OCI-LY7 (cell line): ENCODE results near the gene TAF4.

Source experiments
- EZH2phosphoT487 ChIP-seq: fragments of 200-600 bp; sonication (generic); IDR thresholded peaks from 2 replicates; pipeline ENCODE4 v1.6.1; 2018; ENCODE audit warnings: low read depth, borderline replicate concordance, mild to moderate bottlenecking, mixed run types, antibody characterized with exemption, low read length, moderate library complexity, mixed read lengths
- TF ChIP-seq, protein P1 (sequence below): fragments of 200-600 bp; sonication (generic); conservative IDR thresholded peaks from 2 replicates; pipeline ENCODE4 v1.5.1; 2014; ENCODE audit warnings: mild to moderate bottlenecking, antibody characterized with exemption, low read length, moderate library complexity, mixed read lengths

DNA sequence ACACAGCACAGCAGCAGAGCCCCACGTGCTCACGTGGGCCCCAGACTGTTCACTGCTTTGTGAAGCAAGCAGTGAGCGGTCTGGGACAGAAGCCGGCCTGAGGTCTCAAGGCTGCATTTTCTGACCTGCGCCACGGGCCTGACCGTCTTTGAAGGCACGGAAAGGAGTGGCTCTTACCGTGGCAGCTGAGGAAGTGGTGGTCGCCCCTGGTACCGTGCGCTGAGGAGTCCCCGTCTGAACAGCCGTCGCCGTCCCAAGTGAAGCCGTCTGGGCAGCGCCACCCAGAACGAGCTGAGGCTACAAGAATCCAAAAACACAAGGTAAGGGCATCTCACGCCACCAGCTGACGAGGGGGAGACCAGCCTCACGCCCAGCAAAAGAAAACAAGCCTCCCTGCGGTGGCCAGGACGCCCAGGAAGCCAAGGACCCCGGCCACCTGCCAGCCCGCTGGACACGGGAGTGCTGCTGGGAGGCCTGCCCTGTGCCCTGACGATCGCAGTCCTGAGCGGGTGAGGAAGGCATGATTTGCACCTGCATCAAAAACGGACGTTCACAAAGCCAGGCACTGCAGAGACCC, 55.7 kb downstream of the TAF4 start:
- TF ChIP-seq EZH2phosphoT487, result no peak
- TF ChIP-seq, protein P1, sequence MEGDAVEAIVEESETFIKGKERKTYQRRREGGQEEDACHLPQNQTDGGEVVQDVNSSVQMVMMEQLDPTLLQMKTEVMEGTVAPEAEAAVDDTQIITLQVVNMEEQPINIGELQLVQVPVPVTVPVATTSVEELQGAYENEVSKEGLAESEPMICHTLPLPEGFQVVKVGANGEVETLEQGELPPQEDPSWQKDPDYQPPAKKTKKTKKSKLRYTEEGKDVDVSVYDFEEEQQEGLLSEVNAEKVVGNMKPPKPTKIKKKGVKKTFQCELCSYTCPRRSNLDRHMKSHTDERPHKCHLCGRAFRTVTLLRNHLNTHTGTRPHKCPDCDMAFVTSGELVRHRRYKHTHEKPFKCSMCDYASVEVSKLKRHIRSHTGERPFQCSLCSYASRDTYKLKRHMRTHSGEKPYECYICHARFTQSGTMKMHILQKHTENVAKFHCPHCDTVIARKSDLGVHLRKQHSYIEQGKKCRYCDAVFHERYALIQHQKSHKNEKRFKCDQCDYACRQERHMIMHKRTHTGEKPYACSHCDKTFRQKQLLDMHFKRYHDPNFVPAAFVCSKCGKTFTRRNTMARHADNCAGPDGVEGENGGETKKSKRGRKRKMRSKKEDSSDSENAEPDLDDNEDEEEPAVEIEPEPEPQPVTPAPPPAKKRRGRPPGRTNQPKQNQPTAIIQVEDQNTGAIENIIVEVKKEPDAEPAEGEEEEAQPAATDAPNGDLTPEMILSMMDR, result no peak
